Uterus (tissue), 4 donors: Measurements from ENCODE around the gene GNAT2. TPM values are rescaled to one million over a fixed set of nuclear protein-coding genes. Genes with fewer than 3 reads are reported as not detected.

ENCODE experiments used
- DNase-seq, 2 donors: peaks; one replicate each; pipeline ENCODE4 v3.0.0-alpha.2; 2019 to 2020
- H3K27ac ChIP-seq, 2 donors: fragments of 200-600 bp; sonication (generic); 1 replicate in 1 of 2; 2 replicates in 1 of 2; pipeline ENCODE4 v1.5.1; 2016 to 2018
- H3K27me3 ChIP-seq, 2 donors: fragments of 200-600 bp; sonication (generic); one replicate each; pipeline ENCODE4 v1.5.1; 2018 to 2019; ENCODE audit warnings: control low read depth in 1 of 2
- H3K36me3 ChIP-seq, 2 donors: fragments of 200-600 bp; sonication (generic); one replicate each; pipeline ENCODE4 v1.5.1; 2019; ENCODE audit warnings: control low read depth in 1 of 2
- H3K4me1 ChIP-seq, 2 donors: fragments of 200-600 bp; sonication (generic); one replicate each; pipeline ENCODE4 v1.5.1; 2018 to 2019; ENCODE audit warnings: control low read depth in 1 of 2
- H3K4me3 ChIP-seq, 2 donors: fragments of 200-600 bp; sonication (generic); 1 replicate in 1 of 2; 2 replicates in 1 of 2; pipeline ENCODE4 v1.5.1; 2018 to 2019; ENCODE audit warnings: mild to moderate bottlenecking in 1 of 2
- H3K9me3 ChIP-seq, 2 donors: fragments of 200-600 bp; sonication (generic); one replicate each; pipeline ENCODE4 v1.5.1; 2019; ENCODE audit warnings: control low read depth in 1 of 2
- POLR2A ChIP-seq, 2 donors: fragments of 450-650 bp; IDR thresholded peaks; one replicate each; pipeline ENCODE4 v1.6.1; 2016; ENCODE audit warnings: antibody characterized with exemption in 2 of 2, mild to moderate bottlenecking in 1 of 2, moderate library complexity in 1 of 2
- intact Hi-C: fragments of 100-400 bp; cut with DNase I; formaldehyde crosslinking; loops from one replicate; pipeline ENCODE4 v1.15.1; 2023; ENCODE audit warnings: low total_unique reads
- total RNA-seq, 4 donors: library from RNA; depleted of rRNA in 3 of 4; stranded (reverse); fragments of >200 nt in 3 of 4; gene quantifications; one replicate each; pipeline versions ENCODE4 v1.1.0 to v1.2.4, GENCODE V29; 2014 to 2023
- TF ChIP-seq, protein P1 (sequence below), 4 experiments: fragments of 200-600 bp in 2 of 4; fragments of 450-650 bp in 2 of 4; sonication (generic) in 2 of 4; IDR thresholded peaks; one replicate each; pipeline ENCODE4 v1.5.1; 2016 to 2019; ENCODE audit warnings: antibody characterized with exemption in 4 of 4, mild to moderate bottlenecking in 2 of 4, moderate library complexity in 1 of 4
- donor health status: DM: yes; HTN: yes; CAD: no.

Gene GNAT2
- total RNA-seq, 4 donors from 2014 or later: not detected

DNA sequence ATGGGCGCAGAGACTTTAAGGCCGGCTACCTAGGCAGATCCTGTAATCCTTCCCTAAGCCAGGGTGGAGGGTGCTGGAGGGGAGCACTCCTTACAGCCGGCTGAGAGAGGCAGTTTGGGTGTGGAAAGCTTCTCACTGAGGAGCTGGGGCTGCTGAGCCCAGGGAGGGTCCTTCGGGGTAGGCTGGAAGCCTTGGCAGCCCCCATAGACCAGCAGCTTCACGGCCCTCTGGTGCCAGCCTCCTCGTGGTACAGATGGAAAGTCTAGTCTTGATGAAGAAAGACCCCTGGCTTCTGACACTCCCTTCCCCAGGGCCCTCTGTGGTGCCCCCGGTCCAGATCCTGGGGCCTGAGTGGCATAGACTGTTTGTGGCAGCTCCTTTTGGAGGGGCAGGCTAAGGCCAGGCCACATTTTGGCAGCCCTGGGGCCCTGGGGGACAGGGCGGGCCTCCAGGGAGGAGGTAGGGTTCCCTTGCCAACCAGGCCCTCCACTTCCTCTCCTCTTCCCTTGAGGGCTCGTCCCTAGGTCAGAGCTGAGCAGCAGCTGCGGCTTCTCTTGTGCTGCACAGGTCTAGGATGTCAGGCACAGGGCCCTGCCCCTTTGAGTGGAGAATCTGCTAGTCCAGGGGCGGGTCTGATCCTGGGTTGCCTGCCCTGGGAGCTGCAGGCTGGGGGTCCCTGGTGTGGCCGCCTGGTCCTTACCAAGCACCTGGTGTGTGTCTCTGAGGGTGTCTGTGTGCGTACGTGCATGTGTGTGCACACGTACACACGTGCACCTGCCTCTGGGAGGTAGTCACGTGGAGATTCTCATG, 5.0 kb upstream of the GNAT2 start:
- intact Hi-C loops: no loop called here
- peak overlapping the region in 1 of 2 donors; percentile 31 for H3K27ac ChIP-seq

GRCh38 chr1:109623601-109624161, 4.3 kb upstream of the GNAT2 start:
- H3K4me1 ChIP-seq: peaks cover 0 to 4% of the 10 kb centered on the region in 2 donors
- no peaks in the 10 kb centered on the region for H3K27me3 ChIP-seq

More for the DNA sequence above, 5.0 kb upstream of the GNAT2 start:
- Histone ChIP-seq H3K36me3 (no peaks in the 10 kb centered on the region), H3K27me3 (no peaks in the 10 kb centered on the region), H3K4me3 (no peak overlapping the region), H3K9me3 (no peaks in the 10 kb centered on the region), H3K4me1 (peaks cover 0 to 4% of the 10 kb centered on the region in 2 donors)
- no peak for DNase-seq
- TF ChIP-seq, protein P1, sequence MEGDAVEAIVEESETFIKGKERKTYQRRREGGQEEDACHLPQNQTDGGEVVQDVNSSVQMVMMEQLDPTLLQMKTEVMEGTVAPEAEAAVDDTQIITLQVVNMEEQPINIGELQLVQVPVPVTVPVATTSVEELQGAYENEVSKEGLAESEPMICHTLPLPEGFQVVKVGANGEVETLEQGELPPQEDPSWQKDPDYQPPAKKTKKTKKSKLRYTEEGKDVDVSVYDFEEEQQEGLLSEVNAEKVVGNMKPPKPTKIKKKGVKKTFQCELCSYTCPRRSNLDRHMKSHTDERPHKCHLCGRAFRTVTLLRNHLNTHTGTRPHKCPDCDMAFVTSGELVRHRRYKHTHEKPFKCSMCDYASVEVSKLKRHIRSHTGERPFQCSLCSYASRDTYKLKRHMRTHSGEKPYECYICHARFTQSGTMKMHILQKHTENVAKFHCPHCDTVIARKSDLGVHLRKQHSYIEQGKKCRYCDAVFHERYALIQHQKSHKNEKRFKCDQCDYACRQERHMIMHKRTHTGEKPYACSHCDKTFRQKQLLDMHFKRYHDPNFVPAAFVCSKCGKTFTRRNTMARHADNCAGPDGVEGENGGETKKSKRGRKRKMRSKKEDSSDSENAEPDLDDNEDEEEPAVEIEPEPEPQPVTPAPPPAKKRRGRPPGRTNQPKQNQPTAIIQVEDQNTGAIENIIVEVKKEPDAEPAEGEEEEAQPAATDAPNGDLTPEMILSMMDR (IDR thresholded peaks at IDR 0.05): no peak
- no peak for TF ChIP-seq POLR2A (IDR thresholded peaks at IDR 0.05)

DNA sequence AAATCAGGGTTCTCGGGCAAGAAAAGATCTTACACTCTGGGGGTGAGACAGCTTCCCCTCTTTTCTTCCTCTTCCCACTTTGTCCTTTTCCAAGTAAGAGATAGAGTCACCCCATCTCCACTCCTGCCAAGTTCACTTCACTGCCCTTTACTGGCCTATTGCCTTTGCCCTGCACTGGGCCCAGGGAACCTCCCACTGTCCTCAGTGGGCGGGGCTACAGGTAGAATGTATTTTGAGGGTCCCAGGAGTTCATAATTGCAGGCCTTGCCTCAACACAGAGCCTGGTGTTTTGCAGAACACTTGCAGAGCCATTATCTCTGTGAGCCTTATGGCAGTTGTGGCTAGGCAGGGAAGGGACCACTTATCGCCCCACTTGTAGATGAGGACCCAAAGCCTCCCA, 3.5 kb upstream of the GNAT2 start:
- TF ChIP-seq, protein P1 (IDR thresholded peaks at IDR 0.05): no peak
- no peak for TF ChIP-seq POLR2A (IDR thresholded peaks at IDR 0.05)
- intact Hi-C loops: no loop called here
- Histone ChIP-seq H3K27me3 (no peaks in the 10 kb centered on the region), H3K36me3 (no peaks in the 10 kb centered on the region), H3K4me1 (peaks cover 0 to 4% of the 10 kb centered on the region in 2 donors), H3K4me3 (no peak overlapping the region), H3K9me3 (no peaks in the 10 kb centered on the region), H3K27ac (no peak overlapping the region)
- no peak for DNase-seq

More at GRCh38 chr1:109623601-109624161, 4.3 kb upstream of the GNAT2 start:
- intact Hi-C loops: no loop called here
- peak in 1 of 2 donors; percentile 31 for DNase-seq
- Histone ChIP-seq H3K36me3 (no peaks in the 10 kb centered on the region), H3K4me3 (no peak overlapping the region), H3K27ac (peak overlapping the region in 1 of 2 donors; percentile 31), H3K9me3 (no peaks in the 10 kb centered on the region)
- no peak for TF ChIP-seq POLR2A (IDR thresholded peaks at IDR 0.05)
- TF ChIP-seq, protein P1 (IDR thresholded peaks at IDR 0.05): no peak

DNA sequence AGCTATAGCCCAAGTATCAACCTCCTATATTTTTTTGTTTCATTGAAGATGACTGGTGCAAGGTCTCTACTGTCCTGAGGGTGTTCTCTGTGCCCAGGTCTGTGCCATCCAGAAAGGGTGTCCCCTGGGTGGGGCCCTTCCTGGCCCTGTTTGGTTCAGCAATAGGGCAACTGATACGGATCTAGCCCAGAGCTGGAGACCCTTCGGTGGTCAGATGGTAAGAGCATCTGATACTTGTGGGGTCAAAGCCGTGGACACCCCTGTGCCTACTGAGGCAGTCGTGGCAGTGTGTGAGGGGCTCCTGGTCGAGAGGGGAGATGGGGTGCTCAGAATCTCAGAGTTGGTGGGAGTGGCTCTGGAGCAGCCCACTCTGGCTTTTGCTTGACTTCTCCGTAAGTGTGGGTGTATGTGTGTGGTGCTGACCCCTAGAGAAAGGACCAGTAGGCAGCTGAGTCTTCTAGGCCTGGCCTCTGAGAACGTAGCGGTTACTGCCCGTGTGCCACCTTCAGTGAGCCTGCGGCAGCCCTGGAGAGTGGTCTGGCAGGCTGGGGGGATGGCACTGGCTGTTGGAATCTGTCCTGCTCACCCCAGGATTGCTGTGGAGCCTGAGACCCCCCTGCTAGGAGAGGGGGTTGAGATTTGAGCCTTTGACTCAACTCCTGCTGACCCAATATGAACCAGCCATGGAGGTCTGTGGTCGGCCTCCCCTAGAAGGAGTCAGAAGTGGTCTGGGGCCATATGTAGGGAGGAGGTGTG, 2.9 kb upstream of the GNAT2 start:
- Histone ChIP-seq H3K4me3 (no peak overlapping the region), H3K4me1 (peaks cover 0 to 4% of the 10 kb centered on the region in 2 donors)
- no peak for DNase-seq

GRCh38 chr1:109621379-109622136, 2.1 kb upstream of the GNAT2 start:
- no peaks in the 10 kb centered on the region for H3K36me3 ChIP-seq
- TF ChIP-seq, protein P1 (IDR thresholded peaks at IDR 0.05): no peak
- TF ChIP-seq POLR2A (IDR thresholded peaks at IDR 0.05): no peak
- peaks cover 0 to 4% of the 10 kb centered on the region in 2 donors for H3K4me1 ChIP-seq
- intact Hi-C loops: no loop called here
- peak overlapping the region; percentile 49 to 66 for H3K4me3 ChIP-seq
- H3K27ac ChIP-seq: peak overlapping the region; percentile 84 to 87
- no peaks in the 10 kb centered on the region for H3K27me3 ChIP-seq
- H3K9me3 ChIP-seq: no peaks in the 10 kb centered on the region
- peak in 1 of 2 donors; percentile 17 for DNase-seq

More for the DNA sequence above, 2.9 kb upstream of the GNAT2 start:
- TF ChIP-seq POLR2A (IDR thresholded peaks at IDR 0.05): no peak
- H3K27ac ChIP-seq: no peak overlapping the region
- no peaks in the 10 kb centered on the region for H3K9me3 ChIP-seq
- no peaks in the 10 kb centered on the region for H3K27me3 ChIP-seq
- intact Hi-C loops: no loop called here
- H3K36me3 ChIP-seq: no peaks in the 10 kb centered on the region
